Measurements from ENCODE around the gene TMEM165. TPM values are rescaled to one million over a fixed set of nuclear protein-coding genes. Genes with fewer than 3 reads are reported as not detected.

Gene TMEM165
- total RNA-seq, 1 experiment from 2014 or later = 119 TPM

DNA sequence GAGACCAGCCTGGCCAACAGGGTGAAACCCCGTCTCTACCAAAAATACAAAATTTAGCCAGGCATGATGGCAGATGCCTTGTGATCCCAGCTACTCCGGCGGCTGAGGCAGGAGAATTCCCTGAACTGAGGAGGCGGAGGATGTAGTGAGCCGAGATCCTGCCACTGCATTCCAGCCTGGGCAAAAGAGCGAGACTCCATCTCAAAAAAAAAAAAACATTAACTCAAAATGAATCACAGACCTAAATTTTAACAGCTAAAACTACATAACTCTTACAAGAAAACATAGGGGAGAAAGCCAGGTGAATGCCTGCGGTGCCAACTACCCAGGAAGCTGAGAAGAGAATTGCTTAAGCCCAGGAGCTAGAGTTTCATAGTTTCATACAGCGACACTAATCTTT lies 54.8 kb downstream of the TMEM165 start:
- intact Hi-C loops (cut with micrococcal nuclease) = no loop called here
- POLR2A ChIA-PET = interaction anchor here (0.6 to 1.7 kb wide), 5 partner anchors 69 to 418 kb away, joined by 3 to 5 read pairs (median 4); no protein-coding TSS in a partner anchor
- Mint-ChIP-seq H3K27me3 (ENCODE audit: insufficient read depth, unreplicated experiment) (no peaks in the 10 kb centered on the region), H3K4me1 (ENCODE audit: insufficient read depth, unreplicated experiment) (peaks cover 6% of the 10 kb centered on the region), H3K27ac (ENCODE audit: low read depth, unreplicated experiment) (no peak overlapping the region), H3K9me3 (ENCODE audit: unreplicated experiment) (no peaks in the 10 kb centered on the region), H3K36me3 (ENCODE audit: insufficient read depth, unreplicated experiment) (peaks cover 52% of the 10 kb centered on the region), H3K4me3 (ENCODE audit: unreplicated experiment) (no peak overlapping the region)
- TF ChIP-seq, protein P1, sequence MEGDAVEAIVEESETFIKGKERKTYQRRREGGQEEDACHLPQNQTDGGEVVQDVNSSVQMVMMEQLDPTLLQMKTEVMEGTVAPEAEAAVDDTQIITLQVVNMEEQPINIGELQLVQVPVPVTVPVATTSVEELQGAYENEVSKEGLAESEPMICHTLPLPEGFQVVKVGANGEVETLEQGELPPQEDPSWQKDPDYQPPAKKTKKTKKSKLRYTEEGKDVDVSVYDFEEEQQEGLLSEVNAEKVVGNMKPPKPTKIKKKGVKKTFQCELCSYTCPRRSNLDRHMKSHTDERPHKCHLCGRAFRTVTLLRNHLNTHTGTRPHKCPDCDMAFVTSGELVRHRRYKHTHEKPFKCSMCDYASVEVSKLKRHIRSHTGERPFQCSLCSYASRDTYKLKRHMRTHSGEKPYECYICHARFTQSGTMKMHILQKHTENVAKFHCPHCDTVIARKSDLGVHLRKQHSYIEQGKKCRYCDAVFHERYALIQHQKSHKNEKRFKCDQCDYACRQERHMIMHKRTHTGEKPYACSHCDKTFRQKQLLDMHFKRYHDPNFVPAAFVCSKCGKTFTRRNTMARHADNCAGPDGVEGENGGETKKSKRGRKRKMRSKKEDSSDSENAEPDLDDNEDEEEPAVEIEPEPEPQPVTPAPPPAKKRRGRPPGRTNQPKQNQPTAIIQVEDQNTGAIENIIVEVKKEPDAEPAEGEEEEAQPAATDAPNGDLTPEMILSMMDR (IDR thresholded peaks at IDR 0.05; ENCODE audit: unreplicated experiment) = no peak
- no peak for DNase-seq (ENCODE audit: unreplicated experiment)
- BruUV-seq (replicated peaks) = no TSS peak
- CTCF ChIA-PET = interaction anchor here (0.6 kb wide), 1 partner anchor 98 kb away, joined by 3 read pairs; no protein-coding TSS in a partner anchor

DNA sequence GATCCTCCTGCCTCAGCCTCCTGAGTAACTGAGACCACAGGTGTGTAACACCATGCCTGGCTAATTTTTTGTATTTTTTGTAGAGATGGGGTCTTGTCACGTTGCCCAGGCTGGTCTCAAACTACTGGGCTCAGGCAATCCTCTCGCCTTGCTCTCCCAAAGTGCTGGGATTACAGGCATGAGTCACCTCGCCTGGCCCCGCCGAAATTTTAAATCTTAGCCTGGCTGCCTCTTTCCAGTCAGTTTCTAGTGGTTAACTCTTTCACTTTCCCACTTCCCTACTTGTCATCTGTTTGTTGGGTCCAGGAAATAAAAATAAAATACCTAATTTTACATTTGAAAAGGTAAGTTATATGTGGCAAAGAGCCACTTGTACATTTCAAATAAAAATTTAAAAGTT lies 62.4 kb downstream of the TMEM165 start:
- CTCF ChIA-PET = no interaction called here
- intact Hi-C loops (cut with micrococcal nuclease) = no loop called here
- Mint-ChIP-seq H3K4me3 (ENCODE audit: unreplicated experiment) (no peak overlapping the region), H3K36me3 (ENCODE audit: insufficient read depth, unreplicated experiment) (peaks cover 33% of the 10 kb centered on the region), H3K9me3 (ENCODE audit: unreplicated experiment) (no peaks in the 10 kb centered on the region), H3K27ac (ENCODE audit: low read depth, unreplicated experiment) (no peak overlapping the region), H3K27me3 (ENCODE audit: insufficient read depth, unreplicated experiment) (no peaks in the 10 kb centered on the region), H3K4me1 (ENCODE audit: insufficient read depth, unreplicated experiment) (peaks cover 16% of the 10 kb centered on the region)
- DNase-seq (ENCODE audit: unreplicated experiment) = peak; percentile 71
- TF ChIP-seq, protein P1 (IDR thresholded peaks at IDR 0.05; ENCODE audit: unreplicated experiment) = no peak
- BruUV-seq (replicated peaks) = no TSS peak
- POLR2A ChIA-PET = interaction anchor here (0.8 to 1.4 kb wide), 2 partner anchors 20 to 276 kb away, joined by 3 to 5 read pairs; no protein-coding TSS in a partner anchor

DNA sequence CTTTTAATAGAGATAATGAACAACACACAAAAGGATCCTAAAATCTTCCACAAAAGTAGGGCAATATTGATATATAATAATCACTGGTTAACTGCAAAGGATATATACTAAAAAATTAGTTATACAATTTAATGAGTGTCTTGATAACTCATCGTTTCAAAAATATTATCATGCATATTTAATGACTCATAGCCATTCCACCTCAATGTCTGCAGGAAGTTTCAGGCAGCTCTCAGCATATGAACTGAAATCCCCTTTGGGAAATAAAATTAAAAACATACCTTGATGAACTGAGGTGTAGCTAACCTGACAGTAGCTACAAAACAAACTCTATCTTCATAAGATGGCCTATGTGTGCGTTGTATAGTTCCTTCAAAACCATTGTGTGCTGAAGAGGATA lies 62.9 kb downstream of the TMEM165 start:
- TF ChIP-seq, protein P1 (IDR thresholded peaks at IDR 0.05; ENCODE audit: unreplicated experiment) = no peak
- POLR2A ChIA-PET = interaction anchor here (0.8 to 1.4 kb wide), 3 partner anchors 10 to 275 kb away, joined by 3 to 5 read pairs (median 3); no protein-coding TSS in a partner anchor
- intact Hi-C loops (cut with micrococcal nuclease) = no loop called here
- BruUV-seq (replicated peaks) = no TSS peak
- Mint-ChIP-seq H3K36me3 (ENCODE audit: insufficient read depth, unreplicated experiment) (peaks cover 33% of the 10 kb centered on the region), H3K27me3 (ENCODE audit: insufficient read depth, unreplicated experiment) (no peaks in the 10 kb centered on the region), H3K4me3 (ENCODE audit: unreplicated experiment) (no peak overlapping the region), H3K9me3 (ENCODE audit: unreplicated experiment) (no peaks in the 10 kb centered on the region), H3K27ac (ENCODE audit: low read depth, unreplicated experiment) (no peak overlapping the region), H3K4me1 (ENCODE audit: insufficient read depth, unreplicated experiment) (peaks cover 16% of the 10 kb centered on the region)
- peak; percentile 12 for DNase-seq (ENCODE audit: unreplicated experiment)
- CTCF ChIA-PET = interaction anchor here (0.9 kb wide), 1 partner anchor 9 kb away, joined by 4 read pairs; no protein-coding TSS in a partner anchor

DNA sequence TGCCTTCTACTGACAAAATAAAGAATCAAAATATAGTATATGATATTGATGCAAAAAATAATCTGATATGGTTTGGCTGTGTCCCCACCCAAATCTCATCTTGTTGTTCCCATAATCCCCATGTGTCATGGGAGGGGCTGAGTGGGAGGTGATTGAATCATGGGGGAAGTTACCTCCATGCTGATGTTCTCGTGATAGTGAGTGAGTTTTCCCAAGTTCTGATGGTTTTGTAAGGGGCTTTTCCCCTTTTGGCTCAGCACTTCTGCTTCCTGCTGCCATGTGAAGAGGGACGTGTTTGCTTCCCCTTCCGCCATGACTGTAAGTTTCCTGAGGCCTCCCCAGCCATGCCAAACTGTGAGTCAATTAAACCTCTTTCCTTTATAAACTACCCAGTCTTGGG lies 70.2 kb downstream of the TMEM165 start:
- Mint-ChIP-seq H3K27me3 (ENCODE audit: insufficient read depth, unreplicated experiment) (no peaks in the 10 kb centered on the region), H3K9me3 (ENCODE audit: unreplicated experiment) (no peaks in the 10 kb centered on the region), H3K4me3 (ENCODE audit: unreplicated experiment) (no peak overlapping the region), H3K4me1 (ENCODE audit: insufficient read depth, unreplicated experiment) (no peaks in the 10 kb centered on the region), H3K36me3 (ENCODE audit: insufficient read depth, unreplicated experiment) (peaks cover 32% of the 10 kb centered on the region), H3K27ac (ENCODE audit: low read depth, unreplicated experiment) (no peak overlapping the region)
- POLR2A ChIA-PET = no interaction called here
- DNase-seq (ENCODE audit: unreplicated experiment) = no peak
- CTCF ChIA-PET = no interaction called here
- BruUV-seq (replicated peaks) = no TSS peak
- intact Hi-C loops (cut with micrococcal nuclease) = no loop called here
- TF ChIP-seq, protein P1 (IDR thresholded peaks at IDR 0.05; ENCODE audit: unreplicated experiment) = no peak
